ENCODE measurements around the gene CFAP61. TPM values are rescaled to one million over a fixed set of nuclear protein-coding genes. Genes with fewer than 3 reads are reported as not detected.

The CFAP61 gene
- total RNA-seq, 2 experiments from 2014 or later: not detected

DNA sequence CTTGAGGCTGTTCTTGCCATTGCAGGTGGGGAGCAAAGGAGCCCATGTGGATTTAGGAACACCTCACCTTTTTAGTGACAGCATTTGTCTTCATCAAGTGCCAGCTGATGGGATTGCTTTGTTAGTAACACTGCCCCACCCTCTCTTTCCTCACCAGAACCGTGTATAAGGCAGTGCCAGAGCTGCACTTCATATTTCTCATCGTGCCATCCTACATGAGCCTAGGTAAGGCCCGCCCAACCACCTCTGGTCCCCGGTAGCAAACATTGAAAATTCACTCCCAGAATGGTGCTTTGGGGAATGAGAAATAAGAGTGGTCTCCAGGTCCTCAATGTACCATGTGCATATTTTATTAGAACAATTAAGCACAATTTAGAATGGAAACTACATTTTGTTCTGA is 22.7 kb downstream of the CFAP61 start:
- H3K4me3 Mint-ChIP-seq: no peak overlapping the region
- ATAC-seq (no peak), DNase-seq (no peak)
- ChIA-PET POLR2A (no interaction called here), CTCF (interaction anchor here (2.0 kb wide), 1 partner anchor 162 kb away, joined by 7 read pairs; no protein-coding TSS in a partner anchor)
- H3K36me3 Mint-ChIP-seq (ENCODE audit: low read depth): no peaks in the 10 kb centered on the region
- intact Hi-C loops (cut with micrococcal nuclease): no loop called here
- H3K4me1 Mint-ChIP-seq (ENCODE audit: low read depth): no peaks in the 10 kb centered on the region
- no peak overlapping the region for H3K27ac Mint-ChIP-seq
- TF ChIP-seq CTCF (IDR thresholded peaks at IDR 0.05): no peak
- no peaks in the 10 kb centered on the region for H3K9me3 Mint-ChIP-seq
- H3K27me3 Mint-ChIP-seq: peaks cover 7% of the 10 kb centered on the region

- ATAC-seq (no peak), DNase-seq (peak; percentile 7)
- Mint-ChIP-seq H3K9me3 (no peaks in the 10 kb centered on the region), H3K4me1 (ENCODE audit: low read depth) (no peaks in the 10 kb centered on the region), H3K27ac (no peak overlapping the region), H3K36me3 (ENCODE audit: low read depth) (no peaks in the 10 kb centered on the region), H3K27me3 (peaks cover 5% of the 10 kb centered on the region), H3K4me3 (no peak overlapping the region)
- CTCF ChIA-PET: interaction anchor here (2.0 kb wide), 1 partner anchor 161 kb away, joined by 7 read pairs; no protein-coding TSS in a partner anchor
- POLR2A ChIA-PET: no interaction called here
- TF ChIP-seq CTCF (IDR thresholded peaks at IDR 0.05): no peak
- intact Hi-C loops (cut with micrococcal nuclease): no loop called here
These were observed 24.1 kb downstream of the CFAP61 start for GRCh38 chr20:20076297-20077065.

DNA sequence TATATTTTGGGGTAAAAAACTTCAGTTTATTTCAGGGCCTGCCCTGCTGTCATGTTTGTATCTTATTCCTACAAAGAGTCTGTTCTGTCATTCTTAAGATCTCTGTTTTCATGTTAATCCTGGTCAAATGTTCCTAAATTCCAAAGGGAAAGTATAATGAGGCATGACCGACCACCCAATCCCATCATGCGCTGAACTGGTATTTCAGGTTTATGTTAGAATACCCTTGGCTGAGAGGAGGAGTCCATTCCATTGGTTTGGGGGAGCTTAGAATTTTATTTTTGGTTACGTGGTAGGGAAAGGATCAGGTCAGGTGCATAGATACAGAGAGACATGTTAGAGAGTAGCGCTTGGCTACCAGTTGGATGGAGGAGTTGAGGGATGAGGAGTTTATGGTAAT is 25.7 kb downstream of the CFAP61 start:
- ATAC-seq (no peak), DNase-seq (no peak)
- Mint-ChIP-seq H3K4me3 (no peak overlapping the region), H3K27me3 (peaks cover 3% of the 10 kb centered on the region), H3K4me1 (ENCODE audit: low read depth) (no peaks in the 10 kb centered on the region), H3K36me3 (ENCODE audit: low read depth) (no peaks in the 10 kb centered on the region), H3K9me3 (no peaks in the 10 kb centered on the region), H3K27ac (no peak overlapping the region)
- no peak for TF ChIP-seq CTCF (IDR thresholded peaks at IDR 0.05)
- ChIA-PET POLR2A (no interaction called here), CTCF (no interaction called here)
- intact Hi-C loops (cut with micrococcal nuclease): no loop called here

DNA sequence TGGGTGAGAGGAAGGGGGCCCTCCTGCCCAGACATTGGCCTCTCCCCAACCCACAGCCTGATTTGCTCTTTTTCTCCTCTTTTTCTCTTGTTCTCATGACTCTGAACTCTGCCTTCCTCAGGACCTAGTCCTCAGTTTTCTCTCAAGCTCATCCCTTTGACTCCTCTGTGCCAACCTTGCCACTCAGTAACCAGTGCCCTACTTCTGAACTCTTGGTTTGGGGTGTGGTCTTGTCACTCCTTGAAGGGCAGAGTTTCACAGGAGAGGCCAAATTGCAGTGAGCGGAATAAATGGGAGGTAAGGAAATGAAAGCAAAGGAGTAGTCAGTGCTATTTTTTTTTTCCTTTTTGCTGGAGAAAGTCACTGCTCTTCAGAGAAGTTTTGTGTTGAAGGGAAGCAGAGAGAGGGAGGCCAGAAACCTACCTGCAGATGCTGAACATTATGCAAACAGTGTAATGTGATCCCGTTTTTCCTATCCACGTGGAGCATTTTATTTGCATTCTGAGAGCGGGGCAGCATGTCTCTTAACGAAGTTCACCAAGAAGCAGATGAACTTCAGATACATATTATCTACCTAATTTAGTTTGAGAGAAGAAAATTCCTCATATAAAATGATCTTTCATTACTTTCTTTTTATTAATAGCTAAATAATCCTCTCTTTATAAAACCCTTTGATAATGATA is 26.9 kb downstream of the CFAP61 start:
- DNase-seq (no peak), ATAC-seq (no peak)
- Mint-ChIP-seq H3K9me3 (no peaks in the 10 kb centered on the region), H3K27ac (no peak overlapping the region), H3K36me3 (ENCODE audit: low read depth) (no peaks in the 10 kb centered on the region), H3K27me3 (peaks cover 3% of the 10 kb centered on the region), H3K4me3 (no peak overlapping the region), H3K4me1 (ENCODE audit: low read depth) (peaks cover 4% of the 10 kb centered on the region)
- intact Hi-C loops (cut with micrococcal nuclease): no loop called here
- CTCF ChIA-PET: no interaction called here
- POLR2A ChIA-PET: no interaction called here
- no peak for TF ChIP-seq CTCF (IDR thresholded peaks at IDR 0.05)

- CTCF ChIA-PET: interaction anchor here (0.7 to 4.2 kb wide), 11 partner anchors 10 to 513 kb away, joined by 3 to 41 read pairs (median 4); no protein-coding TSS in a partner anchor
- intact Hi-C loops (cut with micrococcal nuclease): loop anchor here (5.0 to 10.0 kb wide), 2 partner anchors 153 to 511 kb away; no protein-coding TSS in a partner anchor
- peak overlapping the region; percentile 20 for H3K27ac Mint-ChIP-seq
- peak overlapping the region; percentile 59 for H3K4me3 Mint-ChIP-seq
- peaks cover 7% of the 10 kb centered on the region for H3K4me1 Mint-ChIP-seq (ENCODE audit: low read depth)
- H3K36me3 Mint-ChIP-seq (ENCODE audit: low read depth): no peaks in the 10 kb centered on the region
- H3K27me3 Mint-ChIP-seq: peaks cover 6% of the 10 kb centered on the region
- ATAC-seq (peak; percentile 69), DNase-seq (no peak)
- POLR2A ChIA-PET: no interaction called here
- no peaks in the 10 kb centered on the region for H3K9me3 Mint-ChIP-seq
- TF ChIP-seq CTCF (IDR thresholded peaks at IDR 0.05): peak; percentile 72
These were observed 31.5 kb downstream of the CFAP61 start for GRCh38 chr20:20083807-20084206.

Measured in activated CD8-positive, alpha-beta T cell treated with anti-CD3 and anti-CD28 coated beads for 36 hours (primary cell).